Tongue (tissue), 2 donors: Measurements from ENCODE around the gene S100A5. TPM values are rescaled to one million over a fixed set of nuclear protein-coding genes. Genes with fewer than 3 reads are reported as not detected.
"Not testable (repeated sequence)": the region's sequence is repeated elsewhere in the genome, so short reads cannot be mapped to it uniquely, and the experiment has no call there.

Source experiments
- DNase-seq: peaks from one replicate; pipeline ENCODE4 v3.0.0-alpha.2; 2015
- total RNA-seq: library from RNA; depleted of rRNA; stranded (reverse); fragments of >200 nt; gene quantifications from one replicate; pipeline ENCODE4 v1.2.3, GENCODE V29; 2014

S100A5 gene, protein sequence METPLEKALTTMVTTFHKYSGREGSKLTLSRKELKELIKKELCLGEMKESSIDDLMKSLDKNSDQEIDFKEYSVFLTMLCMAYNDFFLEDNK
- total RNA-seq: not detected

DNA sequence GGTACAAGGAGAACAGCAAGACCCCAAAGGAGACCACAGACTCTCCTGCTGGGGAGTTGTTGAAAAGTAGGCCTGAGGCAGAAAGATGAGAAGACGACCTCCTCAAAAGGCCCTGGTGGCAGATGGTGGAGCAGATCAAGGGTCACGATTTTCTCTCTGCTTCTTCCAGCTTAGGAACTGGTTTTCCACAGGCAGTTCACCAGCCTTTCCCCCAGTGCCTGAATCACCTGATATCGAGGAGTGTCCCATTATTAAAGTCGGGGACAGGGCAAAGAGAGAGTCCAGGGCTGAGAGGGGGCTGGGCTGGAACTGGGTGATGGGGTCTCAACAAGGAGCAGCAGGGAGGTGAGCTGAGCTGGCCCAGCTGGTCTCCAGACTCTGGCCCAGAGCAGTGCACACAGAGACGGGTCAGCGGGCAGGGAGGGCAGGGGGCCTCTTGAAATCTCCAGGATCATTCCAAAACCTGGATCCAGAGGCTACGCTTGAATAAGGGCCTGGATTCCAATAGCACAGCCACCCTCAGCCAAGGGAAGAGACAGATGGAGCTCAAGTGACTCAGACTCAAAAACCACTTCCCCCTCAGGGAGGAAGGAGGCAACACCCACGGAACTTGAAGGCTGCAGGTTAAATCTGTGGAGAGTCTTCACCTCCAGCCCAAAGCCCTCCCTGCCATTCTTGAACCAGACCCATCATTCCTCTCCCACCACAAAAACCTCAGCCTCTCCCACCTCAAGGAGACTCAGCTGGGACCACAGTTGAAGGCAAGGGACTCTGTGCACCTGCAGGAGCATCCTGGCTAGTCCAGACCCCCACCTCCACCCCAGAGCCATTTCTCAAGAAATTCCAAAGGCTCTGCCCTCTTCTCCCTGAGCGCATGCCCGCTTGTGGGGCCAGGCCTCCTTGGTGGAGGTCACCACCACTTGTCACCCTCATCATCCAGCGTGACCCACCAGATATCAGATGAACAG lies at the start of gene S100A5:
TSS of gene S100A5 (minus strand) at position 541 of the 968 bp plus-strand sequence. CDS start 743 bp downstream, outside the sequence.
- no peak for DNase-seq

DNA sequence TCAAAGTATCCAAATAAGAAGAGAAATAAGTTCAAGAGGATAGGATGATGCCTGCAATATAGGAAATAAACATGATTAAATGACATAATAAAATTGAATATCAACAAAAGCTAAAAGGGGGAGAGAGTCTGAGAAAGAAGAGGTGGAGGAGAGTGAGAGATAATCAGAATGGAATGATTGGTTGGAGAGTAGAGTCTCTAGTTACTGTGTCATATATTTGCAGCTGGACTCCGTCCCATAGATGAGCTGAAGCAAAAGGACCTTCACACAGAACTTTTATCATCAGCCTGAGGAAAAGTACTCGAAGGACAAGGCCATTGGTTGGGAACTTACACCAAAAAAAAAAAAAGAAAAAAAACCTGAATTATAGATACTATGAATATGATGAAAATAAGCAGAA lies 47.7 kb upstream of the S100A5 start:
- no peak for DNase-seq

DNA sequence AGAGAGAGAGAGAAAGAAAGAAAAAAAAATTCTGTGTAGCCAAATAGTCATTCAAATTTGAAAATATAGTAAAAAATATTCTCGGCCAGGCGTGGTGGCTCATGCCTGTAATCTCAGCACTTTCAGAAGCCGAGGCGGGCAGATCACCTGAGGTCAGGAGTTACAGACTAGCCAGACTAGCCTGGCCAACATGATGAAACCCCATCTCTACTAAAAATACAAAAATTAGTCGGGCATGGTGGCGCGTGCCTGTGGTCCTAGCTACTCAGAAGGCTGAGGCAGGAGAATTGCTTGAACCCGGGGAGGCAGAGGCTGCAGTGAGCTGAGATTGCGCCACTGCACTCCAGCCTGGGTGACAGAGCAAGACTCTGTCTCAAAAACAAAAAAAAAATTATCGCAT lies 47.3 kb upstream of the S100A5 start:
- not testable (repeated sequence) for DNase-seq

DNA sequence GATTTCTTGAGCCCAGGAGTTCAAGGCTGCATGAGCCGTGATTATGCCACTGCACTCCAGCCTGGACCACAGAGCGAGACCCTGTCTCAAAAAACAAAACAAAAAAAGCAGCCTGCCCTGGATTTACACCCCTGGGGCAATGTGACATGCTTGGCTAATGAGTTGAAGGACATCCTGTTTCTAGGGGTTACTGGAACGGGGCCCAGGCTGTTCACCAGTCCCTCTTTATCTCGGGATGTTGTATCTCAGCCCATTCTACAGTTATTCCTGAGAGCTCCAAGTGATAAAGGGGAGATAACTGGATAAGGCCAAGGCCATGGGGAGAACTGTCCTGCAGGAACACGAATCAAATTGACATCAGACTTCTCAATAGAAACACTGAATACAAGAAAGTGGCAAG lies 46.6 kb upstream of the S100A5 start:
- DNase-seq: no peak

DNA sequence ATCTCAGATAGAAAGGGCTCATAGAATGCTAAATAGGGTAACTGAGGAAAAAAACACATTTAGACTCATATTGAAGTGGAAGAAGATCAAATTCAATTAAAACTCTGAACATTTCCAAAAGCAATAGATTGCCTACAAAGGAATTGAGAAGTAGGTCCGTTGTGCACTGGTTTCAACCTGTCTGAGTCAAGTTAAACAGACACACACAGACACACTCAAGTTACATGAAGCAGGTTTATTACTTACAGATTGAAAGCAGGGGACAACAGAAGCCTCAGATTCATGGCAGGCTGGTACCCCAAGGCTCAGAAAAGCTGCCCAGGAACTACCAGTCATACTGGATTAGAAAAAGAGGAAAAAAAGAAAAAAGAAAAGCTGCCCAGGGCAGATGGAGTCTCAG lies 45.6 kb upstream of the S100A5 start:
- no peak for DNase-seq

DNA sequence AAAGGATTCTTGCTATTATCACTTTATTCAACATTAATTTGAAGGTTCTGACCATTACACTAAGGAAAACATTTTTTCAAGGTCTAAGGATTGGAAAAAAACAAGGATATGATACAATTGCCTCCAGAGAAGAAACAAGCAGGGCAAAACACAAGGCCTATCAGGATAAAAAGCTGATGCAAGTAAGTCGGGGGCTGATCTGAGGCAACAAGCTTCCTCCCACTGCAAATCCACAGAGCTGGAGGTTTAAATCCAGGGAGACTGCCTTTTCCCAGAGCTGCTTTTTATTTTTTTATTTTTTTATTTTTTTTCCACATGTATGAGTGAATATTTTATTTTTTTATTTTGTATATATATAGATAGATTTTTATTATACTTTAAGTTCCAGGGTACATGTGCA lies 44.3 kb upstream of the S100A5 start:
- no peak for DNase-seq

DNA sequence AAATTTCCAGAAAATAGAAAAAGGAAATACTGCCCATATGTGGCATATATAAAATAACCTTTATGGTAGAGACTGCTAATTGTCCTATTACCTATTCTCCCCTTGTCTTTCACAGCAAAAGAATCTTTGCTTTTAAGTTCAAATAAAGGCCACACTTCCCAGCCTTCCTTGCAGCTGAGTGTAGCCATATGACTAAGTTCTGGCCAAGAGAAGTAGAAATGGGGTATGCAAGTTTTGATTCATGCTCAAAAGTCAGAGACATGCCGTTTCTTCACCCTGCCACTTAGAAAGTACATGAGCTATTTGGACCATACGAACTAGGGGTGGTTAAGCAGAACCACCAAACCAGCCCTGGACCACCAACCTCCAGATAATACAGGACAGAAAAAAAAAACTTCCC lies 43.2 kb upstream of the S100A5 start:
- DNase-seq: no peak

DNA sequence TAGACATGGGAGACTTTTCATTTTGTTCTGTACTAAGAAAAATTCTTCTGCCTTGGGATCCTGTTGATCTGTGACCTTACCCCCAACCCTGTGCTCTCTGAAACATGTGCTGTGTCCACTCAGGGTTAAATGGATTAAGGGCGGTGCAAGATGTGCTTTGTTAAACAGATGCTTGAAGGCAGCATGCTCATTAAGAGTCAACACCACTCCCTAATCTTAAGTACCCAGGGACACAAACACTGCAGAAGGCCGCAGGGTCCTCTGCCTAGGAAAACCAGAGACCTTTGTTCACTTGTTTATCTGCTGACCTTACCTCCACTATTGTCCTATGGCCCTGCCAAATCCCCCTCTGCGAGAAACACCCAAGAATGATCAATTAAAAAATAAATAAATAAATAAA lies 42.8 kb upstream of the S100A5 start:
- not testable (repeated sequence) for DNase-seq

DNA sequence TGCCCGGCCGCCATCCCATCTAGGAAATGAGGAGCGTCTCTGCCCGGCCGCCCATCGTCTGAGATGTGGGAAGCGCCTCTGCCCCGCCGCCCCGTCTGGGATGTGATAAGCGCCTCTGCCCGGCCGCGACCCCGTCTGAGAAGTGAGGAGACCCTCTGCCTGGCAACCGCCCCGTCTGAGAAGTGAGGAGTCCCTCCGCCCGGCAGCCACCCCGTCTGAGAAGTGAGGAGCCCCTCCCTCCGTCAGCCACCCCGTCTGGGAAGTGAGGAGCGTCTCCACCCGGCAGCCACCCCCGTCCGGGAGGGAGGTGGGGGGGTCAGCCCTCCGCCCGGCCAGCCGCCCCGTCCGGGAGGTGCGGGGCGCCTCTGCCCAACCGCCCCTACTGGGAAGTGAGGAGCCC lies 42.1 kb upstream of the S100A5 start:
- DNase-seq: not testable (repeated sequence)

DNA sequence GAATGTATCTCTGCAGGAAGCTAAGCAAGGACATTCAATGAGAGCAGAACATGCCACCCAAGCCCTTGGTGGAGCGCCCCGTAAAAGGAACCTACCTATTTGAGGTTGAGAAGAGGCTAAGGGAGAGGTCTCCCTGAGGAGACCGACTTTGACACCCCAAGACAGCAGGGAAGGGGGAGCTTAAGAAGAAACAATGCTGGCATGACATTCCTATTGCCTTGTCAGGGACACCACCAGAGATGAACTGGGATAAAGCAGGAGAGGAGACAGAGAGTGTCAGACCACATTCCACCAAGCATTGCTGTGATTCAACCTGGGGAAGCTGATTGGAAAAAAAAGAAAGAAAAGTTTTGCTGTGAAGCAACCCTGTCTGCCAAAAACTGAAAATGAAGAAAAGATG lies 38.2 kb upstream of the S100A5 start:
- DNase-seq: no peak

DNA sequence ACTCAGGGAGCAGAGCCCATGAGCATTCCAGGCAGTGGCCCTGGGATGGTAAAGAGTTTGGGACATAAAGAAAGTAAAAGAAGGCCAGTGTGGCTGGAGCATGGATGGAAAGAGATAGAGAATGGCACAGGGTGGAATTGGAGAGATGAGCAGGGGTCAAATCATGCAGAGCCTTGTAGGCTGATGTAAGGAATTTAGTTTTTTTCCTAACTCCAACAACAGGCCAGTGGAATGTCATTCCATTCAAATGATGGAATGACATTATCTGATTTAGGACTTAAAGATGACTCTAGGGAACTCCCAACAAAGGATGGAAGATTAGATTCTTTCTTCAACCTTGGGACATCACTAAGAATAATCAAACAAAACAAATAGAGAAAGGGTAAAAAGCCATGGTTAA lies 37.8 kb upstream of the S100A5 start:
- no peak for DNase-seq

DNA sequence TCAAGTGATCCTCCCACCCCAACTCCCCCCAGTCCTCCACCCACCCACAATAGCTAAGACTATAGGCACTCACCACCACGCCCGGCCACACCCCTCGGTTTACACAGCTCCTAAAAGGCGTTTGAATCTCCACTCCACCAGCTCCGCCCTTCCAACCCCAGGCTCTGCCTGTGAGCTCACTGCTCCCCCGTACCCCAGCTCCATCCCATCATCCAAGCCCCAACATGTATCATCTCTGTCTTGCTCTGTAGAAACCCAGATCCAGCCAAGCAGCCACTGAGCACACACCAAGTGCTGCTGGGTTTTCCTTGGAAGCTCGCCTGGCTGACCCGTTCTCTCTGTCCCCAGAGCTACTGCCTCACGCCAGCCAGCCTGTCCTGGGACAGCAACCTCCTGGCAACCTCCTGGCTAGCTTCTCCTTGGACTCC lies 36.9 kb upstream of the S100A5 start:
- DNase-seq: no peak

DNA sequence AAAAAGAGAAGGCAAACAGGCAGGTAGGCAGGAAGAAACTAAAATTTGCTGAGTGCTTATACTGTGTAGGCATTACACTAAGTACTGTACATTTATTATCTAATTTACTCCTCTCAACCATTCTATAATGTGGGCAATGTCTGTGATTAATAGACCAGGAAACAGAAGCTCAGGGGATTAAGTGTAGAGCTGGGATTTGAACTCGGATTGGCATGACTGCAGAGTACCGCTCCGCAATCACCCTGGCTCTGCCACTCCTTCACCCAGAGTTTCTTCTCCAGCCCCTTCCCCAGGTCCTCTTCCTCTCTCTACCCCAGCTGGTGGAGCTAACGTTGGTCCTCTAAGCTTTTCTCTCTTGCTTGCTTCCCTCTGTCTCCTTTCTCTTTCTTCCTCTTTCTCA lies 36.4 kb upstream of the S100A5 start:
- DNase-seq: no peak

DNA sequence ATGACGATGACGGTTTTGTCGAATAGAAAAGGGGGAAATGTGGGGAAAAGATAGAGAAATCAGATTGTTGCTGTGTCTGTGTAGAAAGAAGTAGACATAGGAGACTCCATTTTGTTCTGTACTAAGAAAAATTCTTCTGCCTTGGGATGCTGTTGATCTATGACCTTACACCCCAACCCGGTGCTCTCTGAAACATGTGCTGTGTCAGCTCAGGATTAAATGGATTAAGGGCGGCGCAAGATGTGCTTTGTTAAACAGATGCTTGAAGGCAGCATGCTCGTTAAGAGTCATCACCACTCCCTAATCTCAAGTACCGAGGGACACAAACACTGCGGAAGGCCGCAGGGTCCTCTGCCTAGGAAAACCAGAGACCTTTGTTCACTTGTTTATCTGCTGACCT lies 34.8 kb upstream of the S100A5 start:
- not testable (repeated sequence) for DNase-seq

DNA sequence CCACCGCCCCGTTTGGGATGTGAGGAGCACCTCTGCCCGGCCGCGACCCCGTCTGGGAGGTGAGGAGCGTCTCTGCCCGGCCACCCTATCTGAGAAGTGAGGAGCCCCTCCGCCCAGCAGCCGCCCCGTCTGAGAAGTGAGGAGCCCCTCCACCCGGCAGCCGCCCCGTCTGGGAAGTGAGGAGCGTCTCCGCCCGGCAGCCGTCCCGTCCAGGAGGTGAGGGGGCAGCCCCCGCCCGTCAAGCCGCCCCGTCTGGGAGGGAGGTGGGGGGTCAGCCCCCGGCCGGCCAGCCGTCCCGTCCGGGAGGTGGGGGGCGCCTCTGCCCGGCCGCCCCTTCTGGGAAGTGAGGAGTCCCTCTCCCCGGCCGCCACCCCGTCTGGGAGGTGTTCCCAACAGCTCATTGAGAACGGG lies 34.4 kb upstream of the S100A5 start:
- not testable (repeated sequence) for DNase-seq

DNA sequence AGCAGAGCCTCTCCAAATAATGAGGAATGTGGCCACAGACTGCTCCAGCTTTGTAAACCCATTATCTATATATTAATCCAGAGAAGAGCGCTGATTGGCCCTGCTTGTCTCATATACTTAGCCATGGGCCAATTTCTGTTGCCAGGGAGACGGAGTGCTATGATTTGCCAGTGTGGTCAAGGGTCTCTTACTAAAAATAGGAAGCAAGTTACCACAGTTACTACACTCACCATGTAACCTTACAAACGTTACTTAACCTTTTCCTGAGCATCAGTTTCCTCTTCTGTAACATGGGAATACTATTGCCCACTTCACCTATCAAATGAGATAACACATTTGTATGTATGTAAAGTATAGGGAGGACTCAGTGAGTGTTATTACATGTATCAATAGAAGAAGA lies 32.6 kb upstream of the S100A5 start:
- no peak for DNase-seq

DNA sequence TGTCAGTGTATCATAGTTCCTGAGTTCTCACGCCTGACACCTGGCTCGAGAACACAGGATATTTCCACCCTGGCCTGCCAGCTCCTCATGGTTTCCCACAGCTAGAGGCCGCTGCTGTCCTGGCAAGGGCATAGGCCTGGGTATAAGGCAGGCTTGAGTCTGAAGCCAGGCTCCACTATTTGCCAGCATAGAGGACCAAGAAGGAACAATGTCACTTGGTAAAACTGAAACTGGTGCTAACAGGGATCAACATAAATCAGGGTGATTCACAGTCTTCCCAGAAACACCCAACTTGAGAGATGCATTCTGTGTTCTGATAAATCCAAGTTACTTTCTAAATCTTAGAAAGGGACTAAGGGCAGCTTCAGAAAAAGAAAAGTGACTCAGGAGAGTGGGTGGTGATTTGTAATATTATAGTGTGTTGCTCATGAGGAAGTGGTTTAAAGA lies 31.9 kb upstream of the S100A5 start:
- peak; percentile 84 for DNase-seq

DNA sequence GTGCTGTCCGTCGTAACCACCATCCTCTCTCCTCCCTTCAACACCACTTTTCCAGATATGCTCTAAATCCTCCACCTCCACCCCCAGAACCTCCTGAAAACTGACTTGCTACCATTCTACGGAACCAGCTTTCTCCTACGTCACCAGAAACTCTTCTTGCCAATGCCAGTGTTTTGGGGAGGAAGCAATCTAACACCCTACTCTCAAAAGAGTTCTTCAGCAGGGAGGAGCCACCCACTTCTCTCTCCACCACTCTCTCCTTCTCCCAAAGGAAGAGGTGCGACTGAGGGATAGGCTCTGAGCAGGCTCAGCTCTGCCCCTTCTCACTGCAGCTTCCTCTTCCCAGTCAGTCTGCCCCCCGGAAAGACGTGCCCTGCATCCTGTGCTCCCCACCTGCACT lies 31.0 kb upstream of the S100A5 start:
- DNase-seq: no peak

DNA sequence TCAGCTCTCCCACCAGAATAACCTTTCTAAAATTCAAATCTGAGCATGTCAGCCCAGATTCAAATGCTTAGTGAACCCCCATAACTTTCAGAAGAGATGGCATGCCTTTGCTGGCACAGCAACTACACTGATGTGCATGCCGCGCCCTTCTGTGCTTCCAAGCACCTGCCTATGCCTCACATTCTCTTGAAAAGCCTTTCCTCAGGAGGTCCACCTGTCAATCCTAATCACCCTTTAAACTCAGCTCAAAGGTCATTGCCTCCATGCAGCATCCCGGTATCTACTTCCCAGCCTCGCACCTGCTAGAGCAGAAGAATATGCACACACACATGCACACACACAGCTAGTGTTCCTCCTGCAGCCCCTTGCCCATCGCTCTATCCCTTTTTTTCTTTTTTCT lies 30.1 kb upstream of the S100A5 start:
- DNase-seq: no peak

DNA sequence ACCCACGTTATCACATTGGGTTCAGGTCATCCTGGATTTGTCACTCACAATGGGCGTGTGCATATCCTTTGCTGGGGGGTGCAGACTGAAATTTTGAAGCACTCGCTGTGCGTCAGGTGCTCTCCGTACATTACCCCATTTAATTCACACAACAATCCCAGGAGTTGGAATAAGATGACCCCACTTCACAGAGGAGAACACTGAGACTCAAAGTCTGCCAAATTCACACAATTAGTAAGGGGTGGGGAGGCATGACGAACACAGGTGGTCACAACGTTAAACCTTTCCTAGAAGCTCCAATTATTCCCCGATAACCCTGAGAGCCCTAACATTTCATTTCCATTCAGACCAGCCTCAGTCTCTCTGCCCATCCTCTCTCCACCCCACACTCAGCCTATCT lies 28.7 kb upstream of the S100A5 start:
- DNase-seq: no peak

DNA sequence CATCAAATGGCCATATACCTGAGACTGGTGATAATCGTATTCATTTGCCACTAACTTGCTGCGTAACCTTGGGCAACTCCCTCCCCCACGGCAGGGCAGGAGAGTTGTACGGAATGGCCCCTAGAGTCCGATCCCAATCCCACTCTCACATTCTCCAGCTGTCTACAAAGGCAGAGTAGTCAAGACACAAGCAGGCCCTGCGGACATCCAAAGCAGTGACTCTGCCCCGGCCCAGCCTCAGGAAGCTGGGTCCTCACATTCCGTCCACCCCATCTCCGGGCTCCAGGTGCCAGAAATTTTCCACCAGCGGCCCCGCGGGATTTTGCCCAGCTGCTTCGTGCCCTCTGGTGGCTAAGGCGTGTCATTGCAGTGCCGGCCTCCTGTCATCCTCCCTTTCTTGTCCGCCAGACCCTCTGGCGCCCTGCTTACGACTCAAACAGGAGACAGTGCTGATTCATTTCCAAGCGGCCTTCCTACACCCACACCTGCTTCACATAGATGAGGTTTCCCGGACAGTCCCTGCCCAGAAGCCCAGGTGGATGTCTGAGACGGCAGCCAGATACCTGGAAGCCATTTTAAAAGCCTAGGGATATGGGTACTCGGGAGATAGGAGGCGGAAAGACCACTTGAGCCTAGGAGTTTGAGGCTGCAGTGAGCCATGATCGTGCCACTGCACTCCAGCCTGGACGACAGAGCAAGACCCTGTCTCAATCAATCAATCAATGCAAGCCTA lies 27.8 kb upstream of the S100A5 start:
- peak; percentile 95 for DNase-seq

DNA sequence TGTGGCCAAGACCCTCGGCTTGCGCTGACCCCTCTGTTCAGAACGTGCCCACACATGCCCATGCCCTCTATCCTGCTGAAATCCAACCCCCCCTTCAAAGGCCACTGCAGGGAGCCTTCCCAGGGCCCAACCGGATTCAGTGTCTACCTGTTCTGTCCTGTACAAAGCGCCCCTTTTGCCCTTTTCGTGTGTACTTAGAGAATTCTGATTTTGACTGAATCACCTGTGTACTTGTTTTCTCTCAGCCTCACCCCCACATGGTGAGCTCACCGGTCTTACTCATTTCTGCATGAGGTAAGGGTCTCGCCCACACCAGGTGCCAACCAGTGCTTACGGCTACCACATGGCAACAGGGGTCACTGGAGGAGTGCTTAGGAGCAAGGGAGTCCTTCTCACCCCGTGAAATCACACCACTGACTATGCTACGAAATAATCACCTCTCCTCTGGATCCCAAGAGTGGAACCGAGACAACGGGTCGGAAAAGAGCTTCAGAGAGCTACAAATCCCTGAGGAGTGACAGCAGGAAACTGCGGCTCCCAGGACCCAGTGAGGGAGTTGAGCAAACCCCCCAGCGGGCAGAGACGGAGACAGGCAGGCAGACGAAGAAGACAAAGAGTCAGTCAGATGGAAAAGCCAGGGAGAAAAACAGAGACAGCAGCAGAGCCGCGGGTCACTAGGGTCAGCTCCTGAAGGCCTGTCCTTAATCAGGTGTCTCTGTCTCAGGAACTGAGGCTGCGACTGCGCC lies 27.1 kb upstream of the S100A5 start:
- DNase-seq: no peak
